SK-N-MC (cell line): ENCODE results near the gene AHCY.
"Not testable (repeated sequence)": the region's sequence is repeated elsewhere in the genome, so short reads cannot be mapped to it uniquely, and the experiment has no call there.

Experiments used
- DNase-seq: peaks from one replicate; pipeline ENCODE4 v3.0.0-alpha.2; 2011; ENCODE audit warnings: low read depth, low spot score
- H3K27ac ChIP-seq: fragments of 200-600 bp; sonication (generic); 2 replicates; pipeline ENCODE4 v1.5.1; 2016; ENCODE audit warnings: mixed run types
- H3K36me3 ChIP-seq: fragments of 200-600 bp; sonication (generic); 2 replicates; pipeline ENCODE4 v1.6.1; 2017; ENCODE audit warnings: antibody characterized with exemption, low read length, mixed read lengths; ENCODE audit not compliant: insufficient read depth
- H3K4me3 ChIP-seq: fragments of 200-600 bp; sonication (generic); 2 replicates; pipeline ENCODE4 v1.5.1; 2016
- H3K9ac ChIP-seq: fragments of 200-600 bp; sonication (generic); 2 replicates; pipeline ENCODE4 v1.8.0; 2017; ENCODE audit warnings: mixed run types, mixed read lengths; ENCODE audit not compliant: insufficient read length
- H3K9me3 ChIP-seq: fragments of 200-600 bp; sonication (generic); 2 replicates; pipeline ENCODE4 v1.6.1; 2017; ENCODE audit warnings: low read depth, mild to moderate bottlenecking, antibody characterized with exemption, low read length, moderate library complexity, mixed read lengths
- EZH2 ChIP-seq: fragments of 200-600 bp; sonication (generic); IDR thresholded peaks from one replicate; pipeline ENCODE4 v1.6.1; 2017; ENCODE audit warnings: antibody characterized with exemption
- FOXP2 ChIP-seq: optimal IDR thresholded peaks from 2 replicates; pipeline ENCODE3; 2011; ENCODE audit warnings: mild to moderate bottlenecking, moderate library complexity; ENCODE audit not compliant: insufficient read depth; ENCODE audit errors: extremely low read length, control extremely low read depth
- POLR2AphosphoS5 ChIP-seq: IDR thresholded peaks from 2 replicates; pipeline ENCODE4 v1.6.1; 2012; ENCODE audit warnings: mild to moderate bottlenecking, low read depth, low read length, borderline replicate concordance

AHCY gene

GRCh38 chr20:34290471-34290870, 12.7 kb downstream of the AHCY start:
- TF ChIP-seq EZH2 (no peak), FOXP2 (no peak), POLR2AphosphoS5 (no peak)
- H3K27ac ChIP-seq: no peak overlapping the region
- no peak overlapping the region for H3K4me3 ChIP-seq
- DNase-seq: no peak
- H3K9me3 ChIP-seq: no peaks in the 10 kb centered on the region
- no peak overlapping the region for H3K9ac ChIP-seq
- peaks cover 87% of the 10 kb centered on the region for H3K36me3 ChIP-seq

DNA sequence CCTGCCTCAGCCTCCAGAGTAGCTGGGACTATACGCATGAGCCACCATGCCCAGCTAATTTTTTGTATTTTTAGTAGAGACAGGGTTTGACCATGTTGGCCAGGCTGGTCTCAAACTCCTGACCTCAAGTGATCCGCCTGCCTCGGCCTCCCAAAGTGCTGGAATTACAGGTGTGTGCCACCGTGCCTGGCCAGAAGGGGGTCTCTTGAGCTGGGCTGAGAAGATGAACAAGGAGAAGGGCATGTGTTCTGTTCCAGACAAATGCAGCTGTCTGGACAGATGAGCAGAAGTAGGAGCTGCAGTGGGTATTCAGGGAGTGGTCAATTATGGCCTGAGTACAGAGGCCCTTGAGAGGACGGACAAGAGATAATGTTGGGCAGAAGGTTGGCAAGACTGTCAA, 15.7 kb downstream of the AHCY start:
- H3K9ac ChIP-seq, H3K4me3 ChIP-seq, H3K27ac ChIP-seq, H3K9me3 ChIP-seq, DNase-seq: not testable (repeated sequence)
- peaks cover 87% of the 10 kb centered on the region for H3K36me3 ChIP-seq

- no peak overlapping the region for H3K4me3 ChIP-seq
- TF ChIP-seq FOXP2 (no peak), EZH2 (no peak), POLR2AphosphoS5 (no peak)
- H3K9ac ChIP-seq: no peak overlapping the region
- DNase-seq: no peak
- no peaks in the 10 kb centered on the region for H3K9me3 ChIP-seq
- H3K36me3 ChIP-seq: peaks cover 87% of the 10 kb centered on the region
- H3K27ac ChIP-seq: no peak overlapping the region
Measured at GRCh38 chr20:34285450-34285849, 17.7 kb downstream of the AHCY start.

DNA sequence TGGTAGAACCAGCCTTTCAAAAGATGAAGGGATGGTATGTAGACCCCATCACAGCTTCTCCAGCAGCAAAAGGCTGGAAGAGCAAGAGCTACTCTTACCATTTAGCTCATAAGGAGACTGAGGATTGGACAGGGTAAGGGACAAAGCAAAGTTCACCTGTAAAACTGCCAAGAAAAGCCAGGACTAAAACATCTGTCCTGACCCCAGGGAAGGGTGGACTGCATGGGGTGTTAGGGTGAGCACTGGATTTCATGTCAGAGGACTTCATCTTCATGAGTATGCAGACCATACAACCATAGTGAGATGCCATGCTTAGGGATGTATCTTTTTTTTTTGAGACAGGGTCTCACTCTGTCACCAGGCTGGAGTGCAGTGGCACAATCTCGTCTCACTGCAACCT, 19.3 kb downstream of the AHCY start:
- Histone ChIP-seq H3K9ac (no peak overlapping the region), H3K9me3 (no peaks in the 10 kb centered on the region), H3K4me3 (no peak overlapping the region), H3K27ac (no peak overlapping the region), H3K36me3 (peaks cover 90% of the 10 kb centered on the region)
- DNase-seq: no peak
- TF ChIP-seq POLR2AphosphoS5 (no peak), EZH2 (no peak), FOXP2 (no peak)

DNA sequence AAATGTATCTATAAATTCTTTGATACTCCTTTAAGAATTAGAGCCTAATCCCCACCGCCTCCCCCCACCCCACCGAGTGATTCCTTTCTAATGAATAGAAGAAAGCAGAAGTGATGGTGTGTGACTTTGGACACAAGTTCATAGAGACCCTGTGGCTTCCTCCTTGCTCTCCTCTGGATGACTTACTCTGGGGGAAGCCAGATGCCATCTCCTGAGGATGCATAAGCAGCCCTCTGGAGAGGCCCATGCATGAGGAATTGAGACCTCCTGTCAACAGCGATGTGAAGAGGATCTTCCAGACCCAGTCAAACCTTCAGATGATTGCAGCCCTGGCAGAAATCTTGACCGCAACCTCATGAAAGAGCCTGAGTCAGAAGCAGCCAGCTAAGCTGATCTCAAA, 21.1 kb downstream of the AHCY start:
- peaks cover 93% of the 10 kb centered on the region for H3K36me3 ChIP-seq
- no peak overlapping the region for H3K27ac ChIP-seq
- no peak overlapping the region for H3K9ac ChIP-seq
- no peak for DNase-seq
- H3K4me3 ChIP-seq: no peak overlapping the region
- H3K9me3 ChIP-seq: no peaks in the 10 kb centered on the region
- no peak for TF ChIP-seq EZH2
- no peak for TF ChIP-seq POLR2AphosphoS5
- TF ChIP-seq FOXP2: no peak

DNA sequence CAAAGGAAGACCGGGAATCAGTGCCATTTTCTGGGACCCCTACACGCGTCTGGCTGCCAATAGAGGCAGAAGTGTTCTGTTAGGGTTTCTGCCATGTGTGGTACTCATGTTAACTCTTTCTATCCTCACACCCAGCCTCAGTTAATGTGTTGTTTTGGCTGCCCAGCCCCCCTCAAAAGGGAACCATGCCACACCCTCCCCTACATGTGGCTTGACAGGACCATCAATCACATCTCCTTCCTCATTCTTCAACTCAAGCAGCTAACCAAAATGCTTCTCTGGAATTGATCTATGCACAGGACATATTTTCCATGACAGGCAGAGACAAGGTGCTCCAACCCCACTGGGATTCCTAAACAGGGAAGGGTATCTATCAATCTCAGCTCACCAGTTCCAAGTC, 22.0 kb downstream of the AHCY start:
- H3K9ac ChIP-seq: no peak overlapping the region
- peaks cover 94% of the 10 kb centered on the region for H3K36me3 ChIP-seq
- H3K27ac ChIP-seq: no peak overlapping the region
- H3K9me3 ChIP-seq: no peaks in the 10 kb centered on the region
- H3K4me3 ChIP-seq: no peak overlapping the region
- no peak for DNase-seq
- TF ChIP-seq POLR2AphosphoS5: no peak

DNA sequence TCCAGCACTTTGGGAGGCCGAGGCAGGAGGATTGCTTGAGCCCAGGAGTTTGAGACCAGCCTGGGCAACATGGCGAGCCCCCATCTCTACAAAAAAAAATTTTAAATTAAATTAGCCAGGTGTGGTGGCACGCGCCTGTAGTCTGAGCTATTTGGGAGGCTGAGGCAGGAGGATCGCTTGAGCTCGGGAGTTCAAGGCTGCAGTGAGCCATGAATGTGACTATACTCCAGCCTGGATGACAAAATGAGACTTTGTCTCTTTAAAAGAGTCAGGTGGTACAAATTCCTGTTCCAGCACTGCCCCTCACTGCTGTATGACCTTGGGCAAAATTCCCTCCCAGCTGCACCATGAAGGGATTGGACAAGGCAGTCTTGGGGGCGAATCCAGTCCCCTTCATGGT, 28.5 kb downstream of the AHCY start:
- H3K36me3 ChIP-seq: peaks cover 57% of the 10 kb centered on the region

GRCh38 chr20:34271956-34272355, 31.2 kb downstream of the AHCY start:
- Histone ChIP-seq H3K4me3 (no peak overlapping the region), H3K9me3 (no peaks in the 10 kb centered on the region), H3K9ac (no peak overlapping the region), H3K27ac (no peak overlapping the region), H3K36me3 (peaks cover 38% of the 10 kb centered on the region; the same call in 1 of the 2 replicates)
- no peak for TF ChIP-seq POLR2AphosphoS5
- no peak for TF ChIP-seq EZH2
- TF ChIP-seq FOXP2: no peak
- no peak for DNase-seq

More for the DNA sequence above, 28.5 kb downstream of the AHCY start:
- no peaks in the 10 kb centered on the region for H3K9me3 ChIP-seq
- no peak for DNase-seq
- H3K4me3 ChIP-seq: no peak overlapping the region
- H3K27ac ChIP-seq: no peak overlapping the region
- H3K9ac ChIP-seq: no peak overlapping the region
- TF ChIP-seq POLR2AphosphoS5 (no peak), EZH2 (no peak), FOXP2 (no peak)

- Histone ChIP-seq H3K4me3 (no peak overlapping the region), H3K27ac (peak overlapping the region; percentile 46; the same call in 1 of the 2 replicates), H3K9ac (no peak overlapping the region), H3K36me3 (peaks cover 24% of the 10 kb centered on the region; the same call in 1 of the 2 replicates), H3K9me3 (no peaks in the 10 kb centered on the region)
- TF ChIP-seq POLR2AphosphoS5: peak; percentile 29; the same call in 1 of the 2 replicates
- no peak for TF ChIP-seq FOXP2
- no peak for DNase-seq
Measured at GRCh38 chr20:34269996-34270627, 33.0 kb downstream of the AHCY start.
